NCI-H1417 (cell line): Measurements from ENCODE around the gene SIGLEC11.
"Not testable (repeated sequence)": the region's sequence is repeated elsewhere in the genome, so short reads cannot be mapped to it uniquely, and the experiment has no call there.

Source experiments
- DNase-seq, 3 experiments: peaks; one replicate each; lab custom pipeline; 2025; lab: John Stamatoyannopoulos, UW

SIGLEC11 gene

GRCh38 chr19:49981603-49982593, 20.9 kb upstream of the SIGLEC11 start:
- no peak for DNase-seq

GRCh38 chr19:49978324-49978723, 17.4 kb upstream of the SIGLEC11 start:
- no peak for DNase-seq

- peak in 1 of 3 experiments; percentile 35 for DNase-seq
These were observed 16.9 kb upstream of the SIGLEC11 start for GRCh38 chr19:49977881-49978280.

GRCh38 chr19:49977076-49977475, 16.1 kb upstream of the SIGLEC11 start:
- no peak for DNase-seq

- no peak for DNase-seq
These were observed 15.5 kb upstream of the SIGLEC11 start for GRCh38 chr19:49976496-49976895.

GRCh38 chr19:49975051-49975450, 14.1 kb upstream of the SIGLEC11 start:
- DNase-seq, result no peak

GRCh38 chr19:49973987-49974386, 13.0 kb upstream of the SIGLEC11 start:
- no peak for DNase-seq

- no peak for DNase-seq
These were observed 11.9 kb upstream of the SIGLEC11 start for GRCh38 chr19:49972841-49973240.

GRCh38 chr19:49971991-49972411, 11.0 kb upstream of the SIGLEC11 start:
- DNase-seq, result no peak

- DNase-seq, result not testable (repeated sequence)
These were observed 8.4 kb upstream of the SIGLEC11 start for GRCh38 chr19:49969355-49969754.

GRCh38 chr19:49968279-49968922, 7.4 kb upstream of the SIGLEC11 start:
- no peak for DNase-seq

GRCh38 chr19:49959892-49960291, 1.1 kb downstream of the SIGLEC11 start:
- not testable (repeated sequence) for DNase-seq

- not testable (repeated sequence) for DNase-seq
These were observed 2.4 kb downstream of the SIGLEC11 start for GRCh38 chr19:49958596-49958995.

- DNase-seq, result not testable (repeated sequence)
These were observed 2.8 kb downstream of the SIGLEC11 start for GRCh38 chr19:49958144-49958543.

- no peak for DNase-seq
These were observed 3.6 kb downstream of the SIGLEC11 start for GRCh38 chr19:49957262-49957915.

GRCh38 chr19:49956115-49956495, 4.9 kb downstream of the SIGLEC11 start:
- no peak for DNase-seq

- no peak for DNase-seq
These were observed 6.0 kb downstream of the SIGLEC11 start for GRCh38 chr19:49954933-49955332.

- DNase-seq, result no peak
These were observed 6.7 kb downstream of the SIGLEC11 start for GRCh38 chr19:49954092-49954829.

GRCh38 chr19:49953416-49953815, 7.6 kb downstream of the SIGLEC11 start:
- no peak for DNase-seq

GRCh38 chr19:49952906-49953305, 8.1 kb downstream of the SIGLEC11 start:
- DNase-seq, result no peak

GRCh38 chr19:49952479-49952836, 8.5 kb downstream of the SIGLEC11 start:
- DNase-seq, result no peak
